GM06990 (cell line): ENCODE data around the gene THAP10.

Experiments used
- DNase-seq: peaks from one replicate; pipeline ENCODE4 v3.0.0-alpha.2; 2011; ENCODE audit not compliant: insufficient read length; ENCODE audit errors: extremely low read depth
- H3K27me3 ChIP-seq: replicated peaks from 2 replicates; pipeline ENCODE4 v1.6.0; 2011; ENCODE audit warnings: low read length; ENCODE audit not compliant: control insufficient read depth, insufficient read depth
- H3K36me3 ChIP-seq: 2 replicates; pipeline ENCODE4 v1.5.1; 2011; ENCODE audit warnings: low read length; ENCODE audit not compliant: control insufficient read depth, insufficient read depth
- H3K4me3 ChIP-seq: replicated peaks from 2 replicates; pipeline ENCODE4 v1.5.1; 2011; ENCODE audit warnings: low read depth, mild to moderate bottlenecking, control low read depth, low read length
- TF ChIP-seq, protein P1 (sequence below): IDR thresholded peaks from 2 replicates; pipeline ENCODE4 v1.5.1; 2011; ENCODE audit warnings: low read length, control low read depth, mild to moderate bottlenecking, inconsistent platforms; ENCODE audit not compliant: insufficient read depth, poor library complexity, severe bottlenecking

The THAP10 gene

DNA sequence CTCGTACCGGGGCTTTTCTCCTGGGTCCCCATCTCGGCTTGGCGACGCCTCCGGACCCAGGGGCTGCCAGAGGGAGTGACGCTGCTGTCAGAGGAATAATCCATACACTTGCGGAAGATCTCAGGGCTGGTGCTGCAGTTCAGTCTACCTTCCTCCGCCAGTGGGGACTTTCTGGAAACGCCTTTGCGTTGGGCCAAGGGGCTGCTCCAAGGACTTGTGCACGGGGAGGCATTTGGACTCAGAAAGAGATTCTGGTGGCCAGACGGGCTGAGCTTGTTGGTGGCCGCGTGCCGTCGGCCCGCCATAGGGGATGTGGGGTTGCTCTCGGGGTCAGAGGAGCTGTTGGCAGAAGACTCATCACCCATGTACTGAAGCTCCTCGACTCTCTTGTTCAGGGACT lies 60.1 kb downstream of the THAP10 start:
- Histone ChIP-seq H3K36me3 (no peaks in the 10 kb centered on the region; the same call in 1 of the 2 replicates), H3K4me3 (no peak overlapping the region), H3K27me3 (no peaks in the 10 kb centered on the region)
- DNase-seq: no peak
- TF ChIP-seq, protein P1, sequence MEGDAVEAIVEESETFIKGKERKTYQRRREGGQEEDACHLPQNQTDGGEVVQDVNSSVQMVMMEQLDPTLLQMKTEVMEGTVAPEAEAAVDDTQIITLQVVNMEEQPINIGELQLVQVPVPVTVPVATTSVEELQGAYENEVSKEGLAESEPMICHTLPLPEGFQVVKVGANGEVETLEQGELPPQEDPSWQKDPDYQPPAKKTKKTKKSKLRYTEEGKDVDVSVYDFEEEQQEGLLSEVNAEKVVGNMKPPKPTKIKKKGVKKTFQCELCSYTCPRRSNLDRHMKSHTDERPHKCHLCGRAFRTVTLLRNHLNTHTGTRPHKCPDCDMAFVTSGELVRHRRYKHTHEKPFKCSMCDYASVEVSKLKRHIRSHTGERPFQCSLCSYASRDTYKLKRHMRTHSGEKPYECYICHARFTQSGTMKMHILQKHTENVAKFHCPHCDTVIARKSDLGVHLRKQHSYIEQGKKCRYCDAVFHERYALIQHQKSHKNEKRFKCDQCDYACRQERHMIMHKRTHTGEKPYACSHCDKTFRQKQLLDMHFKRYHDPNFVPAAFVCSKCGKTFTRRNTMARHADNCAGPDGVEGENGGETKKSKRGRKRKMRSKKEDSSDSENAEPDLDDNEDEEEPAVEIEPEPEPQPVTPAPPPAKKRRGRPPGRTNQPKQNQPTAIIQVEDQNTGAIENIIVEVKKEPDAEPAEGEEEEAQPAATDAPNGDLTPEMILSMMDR: no peak
